A549 (cell line): ENCODE measurements around the gene CUX1. TPM values are rescaled to one million over a fixed set of nuclear protein-coding genes. Genes with fewer than 3 reads are reported as not detected.

ENCODE experiments used
- ATAC-seq, 2 experiments: fragments of 200-7000 bp in 1 of 2; fragments of >200 bp in 1 of 2; cut with Nextera tagmentation in 1 of 2; cut with Tn5 transposase in 1 of 2; 3 replicates each; pipeline versions ENCODE4 v1.8.0 to v1.9.1; 2018 to 2020; ENCODE audit warnings: mild to moderate bottlenecking in 1 of 2, moderate library complexity in 1 of 2
- CTCF ChIA-PET: fragments of 300-600 bp; sonication (Branson Sonifier 250); formaldehyde crosslinking; extraction: SDS; loops from one replicate; lab custom pipeline; 2021; ENCODE audit warnings: antibody characterized with exemption, inconsistent platforms; lab: Yijun Ruan, JAX
- POLR2A ChIA-PET: fragments of 350-600 bp; formaldehyde crosslinking; extraction: SDS; loops from one replicate; lab custom pipeline; 2021; ENCODE audit warnings: antibody characterized with exemption, inconsistent platforms; lab: Yijun Ruan, JAX
- DNase-seq, 2 experiments: peaks; one replicate each; pipeline versions ENCODE4 v3.0.0 to v3.0.0-alpha.2; 2011 to 2016; ENCODE audit warnings: low read depth in 1 of 2, low spot score in 1 of 2
- FAIRE-seq: peaks from 2 replicates; lab custom pipeline; 2011; peaks lifted over from hg19 to GRCh38; lab: Jason Lieb, UNC
- H3K27ac ChIP-seq, 2 experiments: fragments of >200 bp; sonication (Bioruptor Twin); formaldehyde crosslinking; 3 replicates each; pipeline ENCODE4 v1.5.1; 2016 to 2017
- H3K4me1 ChIP-seq: fragments of >200 bp; sonication (Bioruptor Twin); formaldehyde crosslinking; 3 replicates; pipeline ENCODE4 v1.6.1; 2016
- H3K4me2 ChIP-seq: fragments of >200 bp; sonication (Bioruptor Twin); formaldehyde crosslinking; 3 replicates; pipeline ENCODE4 v1.6.1; 2016
- H3K4me3 ChIP-seq: fragments of >200 bp; sonication (Bioruptor Twin); formaldehyde crosslinking; 3 replicates; pipeline ENCODE4 v1.5.1; 2016
- H3K9me3 ChIP-seq: fragments of >200 bp; sonication (Bioruptor Twin); formaldehyde crosslinking; 3 replicates; pipeline ENCODE4 v1.6.1; 2016
- BHLHE40 ChIP-seq: IDR thresholded peaks from 2 replicates; pipeline ENCODE4 v1.6.1; 2012; ENCODE audit warnings: low read depth, low read length, inconsistent platforms
- CBX2 ChIP-seq: fragments of 200-600 bp; sonication (generic); IDR thresholded peaks from 2 replicates; pipeline ENCODE4 v1.6.1; 2016; ENCODE audit warnings: low read depth, mild to moderate bottlenecking, borderline replicate concordance
- CEBPB ChIP-seq, 2 experiments: fragments of >200 bp in 1 of 2; sonication (Bioruptor Twin) in 1 of 2; formaldehyde crosslinking in 1 of 2; IDR thresholded peaks; 2 replicates each; pipeline ENCODE4 v1.6.1; 2012 to 2016
- E2F6 ChIP-seq: IDR thresholded peaks from 2 replicates; pipeline ENCODE4 v1.6.1; 2012; ENCODE audit warnings: low read depth, borderline replicate concordance
- EP300 ChIP-seq, 2 experiments: fragments of >200 bp; sonication (Bioruptor Twin); formaldehyde crosslinking; IDR thresholded peaks; 2 replicates in 1 of 2; 3 replicates in 1 of 2; pipeline ENCODE4 v1.6.1; 2016 to 2017
- FOSL2 ChIP-seq, 2 experiments: fragments of 450-650 bp in 1 of 2; fragments of >200 bp in 1 of 2; sonication (Bioruptor Twin) in 1 of 2; formaldehyde crosslinking; IDR thresholded peaks; 2 replicates each; pipeline versions ENCODE4 v1.5.0 to v1.6.1; 2016 to 2020; ENCODE audit warnings: mild to moderate bottlenecking in 1 of 2, moderate library complexity in 1 of 2
- GATA3 ChIP-seq: IDR thresholded peaks from 2 replicates; pipeline ENCODE4 v1.6.1; 2012; ENCODE audit warnings: borderline replicate concordance
- HDAC2 ChIP-seq: fragments of 200-600 bp; sonication (generic); IDR thresholded peaks from 2 replicates; pipeline ENCODE4 v1.6.1; 2016
- HMGXB4 ChIP-seq: fragments of 250-450 bp; sonication (Bioruptor Pico); IDR thresholded peaks from 2 replicates; pipeline ENCODE4 v1.5.0; 2021; ENCODE audit warnings: mild to moderate bottlenecking, moderate library complexity, borderline replicate concordance
- JUN ChIP-seq, 2 experiments: fragments of >200 bp; sonication (Bioruptor Twin); formaldehyde crosslinking; IDR thresholded peaks; 2 replicates in 1 of 2; 3 replicates in 1 of 2; pipeline ENCODE4 v1.6.1; 2016 to 2017
- JUNB ChIP-seq: fragments of >200 bp; sonication (Bioruptor Twin); formaldehyde crosslinking; IDR thresholded peaks from 2 replicates; pipeline ENCODE4 v1.6.1; 2016
- KDM1A ChIP-seq: fragments of 200-600 bp; sonication (generic); IDR thresholded peaks from 2 replicates; pipeline ENCODE4 v1.6.1; 2016; ENCODE audit warnings: low read depth, mild to moderate bottlenecking
- NPAS2 ChIP-seq: fragments of 250-450 bp; sonication (Bioruptor Pico); IDR thresholded peaks from 2 replicates; pipeline ENCODE4 v1.8.0; 2022; ENCODE audit warnings: mild to moderate bottlenecking, moderate library complexity, borderline replicate concordance
- RARB ChIP-seq: fragments of 250-450 bp; sonication (Bioruptor Pico); IDR thresholded peaks from 2 replicates; pipeline ENCODE4 v1.8.0; 2021; ENCODE audit warnings: mild to moderate bottlenecking, moderate library complexity
- RCOR1 ChIP-seq: fragments of 150-350 bp; IDR thresholded peaks from 2 replicates; pipeline ENCODE4 v1.6.1; 2014; ENCODE audit warnings: antibody characterized with exemption, low read length, low read depth
- REST ChIP-seq: fragments of 200-600 bp; sonication (generic); IDR thresholded peaks from 2 replicates; pipeline ENCODE4 v1.6.1; 2016; ENCODE audit warnings: antibody characterized with exemption, mild to moderate bottlenecking, moderate library complexity
- RFX5 ChIP-seq: fragments of 450-650 bp; IDR thresholded peaks from 2 replicates; pipeline ENCODE4 v1.7.1; 2014; ENCODE audit warnings: antibody characterized with exemption, mild to moderate bottlenecking, moderate library complexity
- RNF2 ChIP-seq: fragments of 200-600 bp; sonication (generic); IDR thresholded peaks from 2 replicates; pipeline ENCODE4 v1.6.1; 2016; ENCODE audit warnings: low read depth, mild to moderate bottlenecking, antibody characterized with exemption, moderate library complexity, borderline replicate concordance
- SREBF2 ChIP-seq: fragments of 450-650 bp; IDR thresholded peaks from 2 replicates; pipeline ENCODE4 v1.6.1; 2014; ENCODE audit warnings: mild to moderate bottlenecking, moderate library complexity
- WGBS: methylation state at CpG from one replicate; pipeline ENCODE4 v1.1.6; 2017; ENCODE audit errors: missing lambda C conversion rate; 5-methylcytosine and 5-hydroxymethylcytosine counted together
- polyA plus RNA-seq, 4 experiments: library from polyadenylated mRNA; depleted of rRNA in 3 of 4; stranded (reverse); fragments of >200 nt; fragmentation: RNase III in 1 of 4; extraction: RNeasy Plus Mini Kit Qiagen cat#74134 plus additional on column Dnase treatment in 1 of 4; gene quantifications; 2 replicates in 3 of 4; 3 replicates in 1 of 4; pipeline ENCODE4 v1.2.3, GENCODE V29; 2011 to 2017
- TF ChIP-seq, protein P1 (sequence below): fragments of >200 bp; sonication (Bioruptor Twin); formaldehyde crosslinking; IDR thresholded peaks from 3 replicates; pipeline ENCODE4 v1.5.1; 2016
- TF ChIP-seq, protein P2 (sequence below): IDR thresholded peaks from 2 replicates; pipeline ENCODE4 v1.6.1; 2012

Gene CUX1
- polyA plus RNA-seq, 2 of the 4 experiments (the other 2 are of a cell fraction): 32.7 to 33.4 TPM

DNA sequence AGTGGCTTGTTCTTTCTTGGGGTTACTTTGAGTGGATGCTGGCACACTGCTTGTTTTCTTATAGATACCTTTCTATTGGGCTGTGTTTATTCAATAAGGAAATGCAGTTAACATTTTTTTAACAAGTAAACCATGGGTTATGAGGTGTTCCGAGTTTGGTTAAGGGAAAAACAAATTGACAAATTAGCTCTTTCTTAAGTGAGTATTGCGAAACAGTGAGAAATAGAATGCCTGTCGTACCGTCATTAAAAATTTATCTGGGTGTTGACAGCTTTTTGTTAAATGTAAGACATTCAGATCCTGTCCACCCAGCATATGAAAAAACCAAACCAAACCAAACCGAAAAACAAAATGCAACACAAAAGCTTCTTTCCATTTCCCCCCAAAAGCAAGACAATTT, 6.2 kb downstream of the CUX1 start:
- Histone ChIP-seq H3K27ac (no peak overlapping the region), H3K4me3 (no peak overlapping the region), H3K4me2 (no peak overlapping the region), H3K9me3 (no peaks in the 10 kb centered on the region), H3K4me1 (peaks cover 43% of the 10 kb centered on the region; the same call in 2 of the 3 replicates)
- DNase-seq (no peak), ATAC-seq (no peak), FAIRE-seq (peak; percentile 67)
- ChIA-PET CTCF (interaction anchor here (0.6 to 1.7 kb wide), 8 partner anchors 9 to 221 kb away, joined by 3 to 5 read pairs (median 3); no protein-coding TSS in a partner anchor), POLR2A (interaction anchor here (1.0 kb wide), 1 partner anchor 33 kb away, joined by 3 read pairs; no protein-coding TSS in a partner anchor)
- TF ChIP-seq REST (no peak), GATA3 (no peak), RCOR1 (no peak), CEBPB (IDR thresholded peaks at IDR 0.05) (peak; percentile 50 to 79; a peak in 3 of 4 replicates), BHLHE40 (no peak), JUNB (no peak), CBX2 (no peak)
- 75% methylated on average over 5 of the region's 5 CpGs for whole genome bisulfite sequencing

DNA sequence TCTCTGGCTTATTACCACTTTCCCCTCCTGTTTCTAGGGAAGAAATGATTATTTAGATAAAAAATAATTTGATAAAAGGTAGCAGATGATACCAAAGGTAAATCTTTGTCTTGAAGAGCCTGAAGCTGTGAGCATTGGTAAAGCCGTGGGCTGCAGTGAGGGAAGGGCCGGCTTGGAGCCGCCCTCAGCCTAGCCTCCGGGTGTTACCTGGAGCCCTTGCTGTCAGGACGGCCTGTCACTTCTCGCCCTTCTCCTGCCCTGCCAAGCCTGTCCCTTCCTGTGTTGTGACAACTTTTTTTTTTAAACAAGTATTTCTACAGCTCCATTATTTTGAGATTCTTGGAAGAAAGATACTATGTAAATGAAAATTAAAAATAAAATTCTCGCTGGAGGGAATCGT, 7.0 kb downstream of the CUX1 start:
- 92% methylated on average over 8 of the region's 8 CpGs for WGBS
- ATAC-seq (no peak), FAIRE-seq (no peak), DNase-seq (no peak)
- H3K4me2 ChIP-seq: no peak overlapping the region
- peaks cover 36% of the 10 kb centered on the region; the same call in 2 of the 3 replicates for H3K4me1 ChIP-seq
- H3K9me3 ChIP-seq: no peaks in the 10 kb centered on the region
- ChIA-PET POLR2A (interaction anchor here (0.6 kb wide), 1 partner anchor 406 kb away, joined by 3 read pairs; no protein-coding TSS in a partner anchor), CTCF (interaction anchor here (1.2 kb wide), 1 partner anchor 32 kb away, joined by 3 read pairs; no protein-coding TSS in a partner anchor)
- no peak overlapping the region for H3K4me3 ChIP-seq
- H3K27ac ChIP-seq: no peak overlapping the region
- TF ChIP-seq JUN (IDR thresholded peaks at IDR 0.05) (no peak), HDAC2 (no peak), NPAS2 (no peak), RFX5 (no peak), FOSL2 (IDR thresholded peaks at IDR 0.05) (no peak), FOSL2 (CRISPR knock-in tag; IDR thresholded peaks at IDR 0.05) (no peak), RARB (CRISPR knock-in tag) (no peak), SREBF2 (no peak), HMGXB4 (CRISPR knock-in tag) (no peak), E2F6 (no peak), KDM1A (no peak), RNF2 (no peak), JUNB (no peak), EP300 (IDR thresholded peaks at IDR 0.05) (no peak)
- TF ChIP-seq, protein P1, sequence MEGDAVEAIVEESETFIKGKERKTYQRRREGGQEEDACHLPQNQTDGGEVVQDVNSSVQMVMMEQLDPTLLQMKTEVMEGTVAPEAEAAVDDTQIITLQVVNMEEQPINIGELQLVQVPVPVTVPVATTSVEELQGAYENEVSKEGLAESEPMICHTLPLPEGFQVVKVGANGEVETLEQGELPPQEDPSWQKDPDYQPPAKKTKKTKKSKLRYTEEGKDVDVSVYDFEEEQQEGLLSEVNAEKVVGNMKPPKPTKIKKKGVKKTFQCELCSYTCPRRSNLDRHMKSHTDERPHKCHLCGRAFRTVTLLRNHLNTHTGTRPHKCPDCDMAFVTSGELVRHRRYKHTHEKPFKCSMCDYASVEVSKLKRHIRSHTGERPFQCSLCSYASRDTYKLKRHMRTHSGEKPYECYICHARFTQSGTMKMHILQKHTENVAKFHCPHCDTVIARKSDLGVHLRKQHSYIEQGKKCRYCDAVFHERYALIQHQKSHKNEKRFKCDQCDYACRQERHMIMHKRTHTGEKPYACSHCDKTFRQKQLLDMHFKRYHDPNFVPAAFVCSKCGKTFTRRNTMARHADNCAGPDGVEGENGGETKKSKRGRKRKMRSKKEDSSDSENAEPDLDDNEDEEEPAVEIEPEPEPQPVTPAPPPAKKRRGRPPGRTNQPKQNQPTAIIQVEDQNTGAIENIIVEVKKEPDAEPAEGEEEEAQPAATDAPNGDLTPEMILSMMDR: no peak
- TF ChIP-seq, protein P2, sequence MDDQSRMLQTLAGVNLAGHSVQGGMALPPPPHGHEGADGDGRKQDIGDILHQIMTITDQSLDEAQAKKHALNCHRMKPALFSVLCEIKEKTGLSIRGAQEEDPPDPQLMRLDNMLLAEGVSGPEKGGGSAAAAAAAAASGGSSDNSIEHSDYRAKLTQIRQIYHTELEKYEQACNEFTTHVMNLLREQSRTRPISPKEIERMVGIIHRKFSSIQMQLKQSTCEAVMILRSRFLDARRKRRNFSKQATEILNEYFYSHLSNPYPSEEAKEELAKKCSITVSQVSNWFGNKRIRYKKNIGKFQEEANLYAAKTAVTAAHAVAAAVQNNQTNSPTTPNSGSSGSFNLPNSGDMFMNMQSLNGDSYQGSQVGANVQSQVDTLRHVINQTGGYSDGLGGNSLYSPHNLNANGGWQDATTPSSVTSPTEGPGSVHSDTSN: no peak
